ENCODE data around the gene TM4SF20.

The TM4SF20 gene

DNA sequence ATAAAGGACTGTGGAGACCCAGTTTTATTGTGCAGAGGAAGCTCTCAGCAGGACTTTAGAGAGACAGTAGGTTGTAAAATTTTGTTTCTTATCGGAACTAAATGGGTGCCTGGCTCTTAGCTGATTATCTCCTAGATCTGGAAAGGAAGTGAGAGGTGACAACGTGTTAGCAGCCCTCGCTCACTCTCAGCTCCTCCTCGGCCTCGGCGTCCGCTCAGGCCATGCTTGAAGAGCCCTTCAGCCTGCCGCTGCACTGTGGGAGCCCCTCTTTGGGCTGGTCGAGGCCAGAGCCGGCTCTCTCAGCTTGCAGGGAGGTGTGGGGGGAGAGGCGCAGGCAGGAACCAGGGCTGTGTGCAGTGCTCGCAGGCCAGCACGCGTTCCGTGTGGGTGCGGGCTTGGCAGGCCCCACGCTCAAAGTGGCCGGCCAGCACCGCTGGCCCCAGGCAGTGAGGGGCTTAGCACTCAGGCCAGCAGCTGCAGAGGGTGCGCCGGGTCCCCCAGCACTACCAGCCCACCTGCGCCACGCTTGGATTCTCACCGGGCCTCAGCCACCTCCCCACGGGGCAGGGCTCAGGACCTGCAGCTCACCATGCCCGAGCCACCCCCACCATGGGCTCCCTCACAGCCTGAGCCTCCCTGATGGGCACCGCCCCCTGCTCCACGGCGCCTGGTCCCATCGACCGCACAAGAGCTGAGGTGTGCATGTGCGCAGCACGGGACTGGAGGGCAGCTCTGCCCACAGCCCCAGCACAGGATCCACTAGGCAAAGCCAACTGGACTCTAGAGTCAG lies 58.6 kb downstream of the TM4SF20 start:
- peak; percentile 53 for DNase-seq (ENCODE audit: low read depth)

DNA sequence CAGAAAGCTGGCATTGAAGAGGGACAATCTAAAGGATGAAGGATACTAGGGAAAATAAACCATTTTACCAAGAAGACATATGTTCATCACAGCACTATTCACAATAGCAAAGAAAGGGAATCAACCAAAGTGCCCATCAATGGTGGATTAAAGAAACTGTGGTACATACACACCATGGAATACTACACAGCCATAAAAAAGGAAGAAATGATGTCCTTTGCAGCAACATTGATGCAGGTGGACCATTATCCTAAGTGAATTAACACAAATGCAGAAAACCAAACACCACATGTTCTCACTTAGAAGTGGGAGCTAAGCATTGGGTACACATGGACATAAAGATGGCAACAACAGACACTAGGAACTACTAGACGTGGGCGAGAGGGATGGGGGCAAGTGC lies 61.3 kb downstream of the TM4SF20 start:
- DNase-seq (ENCODE audit: low read depth), result no peak

DNA sequence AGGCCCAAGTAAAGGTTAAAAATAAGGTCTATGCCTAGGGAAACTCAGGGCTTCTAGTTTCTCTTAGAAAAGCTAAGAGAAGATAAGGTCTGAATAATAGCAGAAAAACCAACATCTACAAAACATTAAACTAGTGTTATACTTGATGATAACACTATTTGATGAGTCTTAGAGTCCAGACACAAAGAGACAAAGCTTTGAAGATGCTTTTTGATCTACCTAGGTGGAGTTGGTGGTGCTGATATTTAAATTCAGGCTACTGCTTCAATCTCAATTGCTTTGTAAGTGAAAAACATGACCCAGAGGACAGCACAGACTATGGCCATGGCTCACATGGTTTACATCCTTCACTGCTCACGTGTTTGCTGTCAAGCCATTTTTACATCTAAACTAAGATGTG lies 65.8 kb downstream of the TM4SF20 start:
- no peak for DNase-seq (ENCODE audit: low read depth)

DNA sequence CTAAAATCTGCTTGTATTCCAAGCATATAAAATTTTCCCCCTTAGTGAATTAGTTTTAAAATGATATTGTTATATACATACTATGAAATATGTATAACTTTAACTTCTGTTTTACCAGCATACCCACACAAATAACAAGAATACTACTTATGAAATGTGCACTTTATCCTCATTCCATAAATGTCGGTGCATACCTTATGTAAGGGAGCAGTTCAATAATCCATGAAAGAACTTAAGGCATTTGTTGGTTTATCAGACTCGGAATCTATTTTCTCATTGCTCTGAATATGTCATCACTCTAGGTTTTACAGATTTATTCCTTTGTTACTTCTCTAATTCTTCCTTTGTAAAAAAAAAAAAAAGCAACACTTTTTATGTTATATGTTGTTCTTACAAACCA lies 66.5 kb downstream of the TM4SF20 start:
- no peak for DNase-seq (ENCODE audit: low read depth)

Data from CMK (cell line).